WTC11 (cell line): ENCODE data around the gene TANC1. TPM values are rescaled to one million over a fixed set of nuclear protein-coding genes. Genes with fewer than 3 reads are reported as not detected.

ENCODE experiments used
- ATAC-seq: fragments of 200-7000 bp; cut with Tn5 transposase; 2 replicates; pipeline ENCODE4 v1.10.0; 2021; ENCODE audit warnings: mild to moderate bottlenecking, moderate library complexity
- CTCF ChIA-PET: fragments of 300-600 bp; sonication (Branson Sonifier 250); formaldehyde crosslinking; loops from one replicate; lab custom pipeline; 2021; ENCODE audit warnings: antibody characterized with exemption; lab: Charles Lee
- POLR2A ChIA-PET: fragments of 350-600 bp; sonication (Branson Sonifier 250); formaldehyde crosslinking; loops from one replicate; lab custom pipeline; 2021; ENCODE audit warnings: antibody characterized with exemption; lab: Charles Lee
- DNase-seq: peaks from one replicate; pipeline ENCODE4 v3.0.0; 2021; ENCODE audit warnings: low spot score
- H3K27ac Mint-ChIP-seq: 2 replicates; pipeline ENCODE4 v1.8.0; 2021; ENCODE audit warnings: mixed read lengths
- H3K27me3 Mint-ChIP-seq: 2 replicates; pipeline ENCODE4 v1.8.0; 2021; ENCODE audit warnings: low read depth, mild to moderate bottlenecking, moderate library complexity, mixed read lengths
- H3K36me3 Mint-ChIP-seq: 2 replicates; pipeline ENCODE4 v1.8.0; 2021; ENCODE audit warnings: mixed read lengths
- H3K4me1 Mint-ChIP-seq: 2 replicates; pipeline ENCODE4 v1.8.0; 2022; ENCODE audit warnings: mixed read lengths
- H3K4me3 Mint-ChIP-seq: 2 replicates; pipeline ENCODE4 v1.8.0; 2021; ENCODE audit warnings: mild to moderate bottlenecking, moderate library complexity, mixed read lengths
- H3K9me3 Mint-ChIP-seq: 2 replicates; pipeline ENCODE4 v1.8.0; 2021; ENCODE audit warnings: mixed read lengths
- ATF1 ChIP-seq: sonication (generic); formaldehyde crosslinking; IDR thresholded peaks from 2 replicates; pipeline ENCODE4 v1.8.1; 2023; ENCODE audit warnings: mild to moderate bottlenecking, moderate library complexity, missing genetic modification reagents
- ELF4 ChIP-seq: sonication (generic); formaldehyde crosslinking; IDR thresholded peaks from 2 replicates; pipeline ENCODE4 v1.8.1; 2022; ENCODE audit warnings: low read depth, mild to moderate bottlenecking, moderate library complexity, missing genetic modification reagents
- ESRRA ChIP-seq: sonication (generic); formaldehyde crosslinking; IDR thresholded peaks from 2 replicates; pipeline ENCODE4 v1.8.1; 2022; ENCODE audit warnings: mild to moderate bottlenecking, missing genetic modification reagents, borderline replicate concordance
- FOXK1 ChIP-seq: sonication (generic); formaldehyde crosslinking; IDR thresholded peaks from 2 replicates; pipeline ENCODE4 v1.8.0; 2022; ENCODE audit warnings: mild to moderate bottlenecking, moderate library complexity, missing genetic modification reagents
- GABPB1 ChIP-seq: sonication (generic); formaldehyde crosslinking; IDR thresholded peaks from 2 replicates; pipeline ENCODE4 v1.8.1; 2023; ENCODE audit warnings: mild to moderate bottlenecking, missing genetic modification reagents
- HMGA2 ChIP-seq: fragments of 250-450 bp; sonication (Bioruptor Pico); IDR thresholded peaks from 2 replicates; pipeline ENCODE4 v1.4.0; 2021; ENCODE audit warnings: mild to moderate bottlenecking, moderate library complexity
- HMGXB4 ChIP-seq: sonication (generic); formaldehyde crosslinking; IDR thresholded peaks from 2 replicates; pipeline ENCODE4 v1.8.1; 2023; ENCODE audit warnings: mild to moderate bottlenecking, moderate library complexity, missing genetic modification reagents
- IRF2 ChIP-seq: sonication (generic); formaldehyde crosslinking; IDR thresholded peaks from 2 replicates; pipeline ENCODE4 v1.8.0; 2022; ENCODE audit warnings: low read depth, missing genetic modification reagents, borderline replicate concordance
- NFATC4 ChIP-seq: fragments of 250-450 bp; sonication (Bioruptor Pico); IDR thresholded peaks from 2 replicates; pipeline ENCODE4 v1.9.0; 2021; ENCODE audit warnings: mild to moderate bottlenecking
- NFYB ChIP-seq: sonication (generic); formaldehyde crosslinking; conservative IDR thresholded peaks from 2 replicates; pipeline ENCODE4 v1.8.0; 2022; ENCODE audit warnings: low read depth, missing genetic modification reagents
- NR2C2 ChIP-seq: sonication (generic); formaldehyde crosslinking; IDR thresholded peaks from 2 replicates; pipeline ENCODE4 v1.8.0; 2022; ENCODE audit warnings: mild to moderate bottlenecking, missing genetic modification reagents
- OVOL2 ChIP-seq: fragments of 250-450 bp; sonication (Bioruptor Pico); IDR thresholded peaks from 2 replicates; pipeline ENCODE4 v1.9.0; 2021; ENCODE audit warnings: mild to moderate bottlenecking, borderline replicate concordance
- RORB ChIP-seq: fragments of 250-450 bp; sonication (Bioruptor Pico); IDR thresholded peaks from 2 replicates; pipeline ENCODE4 v1.9.0; 2021; ENCODE audit warnings: mild to moderate bottlenecking
- SOX15 ChIP-seq: fragments of 250-450 bp; sonication (Bioruptor Pico); IDR thresholded peaks from 2 replicates; pipeline ENCODE4 v1.9.0; 2021; ENCODE audit warnings: mild to moderate bottlenecking
- TCF7 ChIP-seq: sonication (generic); formaldehyde crosslinking; IDR thresholded peaks from 2 replicates; pipeline ENCODE4 v1.8.0; 2022; ENCODE audit warnings: mild to moderate bottlenecking, low read depth, missing genetic modification reagents, moderate library complexity
- TP53 ChIP-seq: sonication (generic); formaldehyde crosslinking; IDR thresholded peaks from 2 replicates; pipeline ENCODE4 v1.8.1; 2023; ENCODE audit warnings: mild to moderate bottlenecking, missing genetic modification reagents
- USF2 ChIP-seq: sonication (generic); formaldehyde crosslinking; IDR thresholded peaks from 2 replicates; pipeline ENCODE4 v1.8.1; 2023; ENCODE audit warnings: mild to moderate bottlenecking, missing genetic modification reagents, moderate library complexity
- ZNF138 ChIP-seq: sonication (generic); formaldehyde crosslinking; conservative IDR thresholded peaks from 2 replicates; pipeline ENCODE4 v1.8.1; 2022; ENCODE audit warnings: mild to moderate bottlenecking, moderate library complexity, missing genetic modification reagents
- ZNF317 ChIP-seq: sonication (generic); formaldehyde crosslinking; IDR thresholded peaks from 2 replicates; pipeline ENCODE4 v1.8.1; 2023; ENCODE audit warnings: low read depth, mild to moderate bottlenecking, moderate library complexity, missing genetic modification reagents, borderline replicate concordance
- ZNF423 ChIP-seq: fragments of 250-450 bp; sonication (Bioruptor Pico); IDR thresholded peaks from 2 replicates; pipeline ENCODE4 v2.1.2; 2022; ENCODE audit warnings: mild to moderate bottlenecking, moderate library complexity
- ZSCAN18 ChIP-seq: fragments of 250-450 bp; sonication (Bioruptor Pico); IDR thresholded peaks from 2 replicates; pipeline ENCODE4 v2.1.2; 2022; ENCODE audit warnings: mild to moderate bottlenecking, moderate library complexity
- total RNA-seq: library from RNA; stranded (reverse); gene quantifications from 3 replicates; pipeline ENCODE4 v1.2.3, GENCODE V29; 2021
- TF ChIP-seq, protein P1 (sequence below): sonication (generic); formaldehyde crosslinking; IDR thresholded peaks from 2 replicates; pipeline ENCODE4 v1.8.1; 2022; ENCODE audit warnings: low read depth, mild to moderate bottlenecking, moderate library complexity, missing genetic modification reagents, borderline replicate concordance
- TF ChIP-seq, protein P2 (sequence below): sonication (generic); formaldehyde crosslinking; IDR thresholded peaks from 2 replicates; pipeline ENCODE4 v1.8.1; 2023; ENCODE audit warnings: mild to moderate bottlenecking, missing genetic modification reagents
- TF ChIP-seq, protein P3 (sequence below): fragments of 250-450 bp; sonication (Bioruptor Pico); conservative IDR thresholded peaks from 2 replicates; pipeline ENCODE4 v1.9.0; 2021; ENCODE audit warnings: mild to moderate bottlenecking

TANC1 gene
- total RNA-seq, 1 experiment from 2014 or later = 11.6 TPM

GRCh38 chr2:159072795-159073194, 104.4 kb downstream of the TANC1 start:
- TF ChIP-seq, protein P1, sequence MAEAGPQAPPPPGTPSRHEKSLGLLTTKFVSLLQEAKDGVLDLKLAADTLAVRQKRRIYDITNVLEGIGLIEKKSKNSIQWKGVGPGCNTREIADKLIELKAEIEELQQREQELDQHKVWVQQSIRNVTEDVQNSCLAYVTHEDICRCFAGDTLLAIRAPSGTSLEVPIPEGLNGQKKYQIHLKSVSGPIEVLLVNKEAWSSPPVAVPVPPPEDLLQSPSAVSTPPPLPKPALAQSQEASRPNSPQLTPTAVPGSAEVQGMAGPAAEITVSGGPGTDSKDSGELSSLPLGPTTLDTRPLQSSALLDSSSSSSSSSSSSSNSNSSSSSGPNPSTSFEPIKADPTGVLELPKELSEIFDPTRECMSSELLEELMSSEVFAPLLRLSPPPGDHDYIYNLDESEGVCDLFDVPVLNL (CRISPR knock-in tag) = no peak
- TF ChIP-seq OVOL2 (CRISPR knock-in tag) (no peak), NFATC4 (CRISPR knock-in tag) (no peak), NFYB (CRISPR knock-in tag) (no peak), SOX15 (CRISPR knock-in tag) (no peak), FOXK1 (CRISPR knock-in tag) (no peak), ZSCAN18 (CRISPR knock-in tag) (no peak), IRF2 (CRISPR knock-in tag) (no peak), ESRRA (no peak), TP53 (CRISPR knock-in tag) (no peak), ELF4 (CRISPR knock-in tag) (no peak)
- TF ChIP-seq, protein P2, sequence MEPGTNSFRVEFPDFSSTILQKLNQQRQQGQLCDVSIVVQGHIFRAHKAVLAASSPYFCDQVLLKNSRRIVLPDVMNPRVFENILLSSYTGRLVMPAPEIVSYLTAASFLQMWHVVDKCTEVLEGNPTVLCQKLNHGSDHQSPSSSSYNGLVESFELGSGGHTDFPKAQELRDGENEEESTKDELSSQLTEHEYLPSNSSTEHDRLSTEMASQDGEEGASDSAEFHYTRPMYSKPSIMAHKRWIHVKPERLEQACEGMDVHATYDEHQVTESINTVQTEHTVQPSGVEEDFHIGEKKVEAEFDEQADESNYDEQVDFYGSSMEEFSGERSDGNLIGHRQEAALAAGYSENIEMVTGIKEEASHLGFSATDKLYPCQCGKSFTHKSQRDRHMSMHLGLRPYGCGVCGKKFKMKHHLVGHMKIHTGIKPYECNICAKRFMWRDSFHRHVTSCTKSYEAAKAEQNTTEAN (CRISPR knock-in tag) = no peak
- TF ChIP-seq, protein P3, sequence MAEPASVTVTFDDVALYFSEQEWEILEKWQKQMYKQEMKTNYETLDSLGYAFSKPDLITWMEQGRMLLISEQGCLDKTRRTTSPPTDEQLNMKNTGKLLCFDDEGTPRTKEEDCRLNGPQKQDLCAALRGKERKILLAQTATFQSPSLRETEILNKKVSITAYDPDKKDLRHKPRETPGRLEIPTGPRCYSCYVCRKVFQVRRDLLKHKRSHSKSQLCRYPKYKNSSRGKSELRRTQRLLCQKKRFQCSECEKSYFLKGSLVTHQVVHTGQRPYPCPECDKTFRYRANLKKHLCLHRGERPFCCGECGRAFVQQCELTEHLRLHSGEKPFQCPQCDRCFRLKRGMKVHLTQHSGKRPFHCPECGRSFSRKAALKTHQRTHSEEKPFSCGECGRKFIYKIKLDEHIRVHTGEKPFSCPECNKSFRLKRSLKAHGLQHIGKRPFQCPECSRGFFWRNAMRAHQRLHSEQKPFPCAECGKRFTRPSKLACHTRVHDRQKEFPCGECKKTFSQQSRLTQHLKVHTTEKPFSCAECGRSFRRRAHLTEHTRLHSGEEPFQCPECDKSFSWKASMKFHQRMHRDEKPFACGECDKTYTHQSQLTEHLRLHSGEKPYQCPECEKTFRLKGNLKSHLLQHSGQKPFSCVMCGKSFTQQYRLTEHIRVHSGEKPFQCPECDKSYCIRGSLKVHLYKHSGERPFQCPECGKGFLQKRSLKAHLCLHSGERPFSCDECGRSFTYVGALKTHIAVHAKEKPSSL (CRISPR knock-in tag) = no peak
- TF ChIP-seq, all 79 proteins: peak for 0
- H3K27me3 Mint-ChIP-seq = no peaks in the 10 kb centered on the region
- DNase-seq (no peak), ATAC-seq (no peak)
- peaks cover 4% of the 10 kb centered on the region for H3K4me1 Mint-ChIP-seq
- H3K36me3 Mint-ChIP-seq = no peaks in the 10 kb centered on the region
- no peak overlapping the region for H3K4me3 Mint-ChIP-seq
- no peaks in the 10 kb centered on the region for H3K9me3 Mint-ChIP-seq
- H3K27ac Mint-ChIP-seq = no peak overlapping the region
- ChIA-PET CTCF (no interaction called here), POLR2A (no interaction called here)

DNA sequence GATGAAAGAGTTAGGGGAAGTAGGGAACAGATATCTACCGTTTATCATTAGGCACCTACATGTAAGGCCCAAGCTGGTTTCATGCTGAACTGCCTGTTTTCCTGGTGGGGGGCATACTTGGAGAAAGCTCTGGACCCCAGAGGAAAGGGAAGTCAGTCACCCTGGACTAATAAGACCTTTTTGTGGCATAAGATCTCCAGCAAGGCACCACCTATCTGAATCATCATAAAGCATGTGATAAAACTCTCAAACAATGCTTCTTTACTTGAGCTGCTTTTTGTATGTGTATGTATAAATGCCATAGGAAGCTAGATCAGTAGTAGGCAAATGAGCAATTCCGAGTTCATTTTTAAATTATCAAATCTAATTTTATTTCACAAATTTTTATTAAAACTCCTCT, 104.8 kb downstream of the TANC1 start:
- POLR2A ChIA-PET = interaction anchor here (0.6 kb wide), 1 partner anchor 239 kb away, joined by 3 read pairs; no protein-coding TSS in a partner anchor
- H3K27ac Mint-ChIP-seq = no peak overlapping the region
- ATAC-seq = no peak

More for the DNA sequence above, 104.8 kb downstream of the TANC1 start:
- no peaks in the 10 kb centered on the region for H3K36me3 Mint-ChIP-seq
- no peak for DNase-seq
- CTCF ChIA-PET = interaction anchor here (1.1 kb wide), 1 partner anchor 15 kb away, joined by 5 read pairs; no protein-coding TSS in a partner anchor
- no peaks in the 10 kb centered on the region for H3K9me3 Mint-ChIP-seq
- no peak for TF ChIP-seq ZNF317
- no peak for TF ChIP-seq HMGA2 (CRISPR knock-in tag)
- no peak for TF ChIP-seq HMGXB4 (CRISPR knock-in tag)
- TF ChIP-seq FOXK1 (CRISPR knock-in tag) = no peak
- no peak for TF ChIP-seq USF2
- TF ChIP-seq ELF4 (CRISPR knock-in tag) = no peak
- no peak for TF ChIP-seq GABPB1
- TF ChIP-seq RORB (CRISPR knock-in tag) = no peak
- no peak for TF ChIP-seq ZSCAN18 (CRISPR knock-in tag)
- TF ChIP-seq ZNF423 = no peak
- TF ChIP-seq ZNF138 (CRISPR knock-in tag) = no peak
- TF ChIP-seq NR2C2 (CRISPR knock-in tag) = no peak
- TF ChIP-seq ATF1 (CRISPR knock-in tag) = no peak
- no peak for TF ChIP-seq TCF7 (CRISPR knock-in tag)
- peaks cover 4% of the 10 kb centered on the region for H3K4me1 Mint-ChIP-seq
- H3K4me3 Mint-ChIP-seq = no peak overlapping the region
- H3K27me3 Mint-ChIP-seq = no peaks in the 10 kb centered on the region
